ENCODE results near the gene TXN2.

GRCh38 chr22:36528341-36528740 is 46.9 kb upstream of the TXN2 start:
- TF ChIP-seq GATA3 (IDR thresholded peaks at IDR 0.05; ENCODE audit: low read depth, low read length), result no peak
- TF ChIP-seq GATA2 (IDR thresholded peaks at IDR 0.05; ENCODE audit: low read depth, low read length), result no peak
